Measurements from ENCODE around the gene PCSK4.
"Not testable (repeated sequence)": the region's sequence is repeated elsewhere in the genome, so short reads cannot be mapped to it uniquely, and the experiment has no call there.

The PCSK4 gene

DNA sequence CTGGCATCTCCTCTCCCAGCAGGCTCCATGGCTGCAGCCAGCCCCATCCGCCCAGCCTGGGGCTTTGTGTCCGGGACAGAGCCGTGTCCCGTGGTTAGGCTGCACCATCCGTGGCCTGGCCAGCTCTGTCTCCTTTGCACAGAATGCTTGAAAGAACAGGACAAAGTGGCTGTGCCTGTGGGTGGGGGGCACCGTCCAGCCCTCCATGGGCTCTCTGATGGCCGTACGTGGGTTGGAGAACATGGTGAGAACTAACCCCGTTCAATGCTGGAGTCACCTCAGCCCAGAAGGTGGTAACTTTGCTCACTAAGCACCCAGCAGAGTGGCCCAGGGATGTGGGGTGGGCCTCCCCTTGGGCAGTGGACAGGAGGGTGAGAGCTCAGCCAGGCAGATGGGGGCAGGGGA lies 49.1 kb downstream of the PCSK4 start:
- no peak for DNase-seq (ENCODE audit: low read depth, low spot score)
- POLR2A ChIA-PET: interaction anchor here (1.6 kb wide), 1 partner anchor 12 kb away, joined by 3 read pairs; no protein-coding TSS in a partner anchor
- no peak overlapping the region for H3K4me3 ChIP-seq (ENCODE audit: low read depth, low read length)
- CTCF ChIA-PET: interaction anchor here (1.0 to 1.3 kb wide), 3 partner anchors 13 to 173 kb away, joined by 3 read pairs; no protein-coding TSS in a partner anchor
- TF ChIP-seq, protein P1, sequence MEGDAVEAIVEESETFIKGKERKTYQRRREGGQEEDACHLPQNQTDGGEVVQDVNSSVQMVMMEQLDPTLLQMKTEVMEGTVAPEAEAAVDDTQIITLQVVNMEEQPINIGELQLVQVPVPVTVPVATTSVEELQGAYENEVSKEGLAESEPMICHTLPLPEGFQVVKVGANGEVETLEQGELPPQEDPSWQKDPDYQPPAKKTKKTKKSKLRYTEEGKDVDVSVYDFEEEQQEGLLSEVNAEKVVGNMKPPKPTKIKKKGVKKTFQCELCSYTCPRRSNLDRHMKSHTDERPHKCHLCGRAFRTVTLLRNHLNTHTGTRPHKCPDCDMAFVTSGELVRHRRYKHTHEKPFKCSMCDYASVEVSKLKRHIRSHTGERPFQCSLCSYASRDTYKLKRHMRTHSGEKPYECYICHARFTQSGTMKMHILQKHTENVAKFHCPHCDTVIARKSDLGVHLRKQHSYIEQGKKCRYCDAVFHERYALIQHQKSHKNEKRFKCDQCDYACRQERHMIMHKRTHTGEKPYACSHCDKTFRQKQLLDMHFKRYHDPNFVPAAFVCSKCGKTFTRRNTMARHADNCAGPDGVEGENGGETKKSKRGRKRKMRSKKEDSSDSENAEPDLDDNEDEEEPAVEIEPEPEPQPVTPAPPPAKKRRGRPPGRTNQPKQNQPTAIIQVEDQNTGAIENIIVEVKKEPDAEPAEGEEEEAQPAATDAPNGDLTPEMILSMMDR (IDR thresholded peaks at IDR 0.05; ENCODE audit: insufficient read depth, low read length, missing control alignments): no peak

DNA sequence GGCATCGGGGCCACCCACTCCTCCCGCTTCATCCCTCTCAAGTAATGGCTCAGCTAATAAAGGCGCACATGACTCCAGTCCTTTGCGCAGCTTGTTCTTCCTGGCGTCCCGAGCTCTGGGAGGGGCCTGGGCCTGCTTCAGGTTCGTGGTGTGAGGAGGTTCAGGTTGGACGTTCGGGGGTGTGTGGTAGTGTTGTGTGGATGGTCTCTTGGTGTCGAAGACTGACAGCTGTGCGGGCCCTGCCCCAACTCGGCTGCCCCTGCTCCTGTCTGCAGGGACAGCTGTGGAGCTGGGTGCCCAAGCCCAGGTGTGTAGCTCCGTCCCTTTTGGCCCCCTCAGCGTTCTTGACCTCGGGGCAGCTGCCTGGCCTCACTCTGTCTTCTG lies 49.7 kb downstream of the PCSK4 start:
- TF ChIP-seq, protein P1 (IDR thresholded peaks at IDR 0.05; ENCODE audit: insufficient read depth, low read length, missing control alignments): no peak
- no peak overlapping the region; the same call in 1 of the 2 replicates for H3K4me3 ChIP-seq (ENCODE audit: low read depth, low read length)
- no peak for DNase-seq (ENCODE audit: low read depth, low spot score)
- CTCF ChIA-PET: interaction anchor here (1.0 to 1.6 kb wide), 3 partner anchors 13 to 173 kb away, joined by 3 to 4 read pairs (median 3); no protein-coding TSS in a partner anchor
- POLR2A ChIA-PET: interaction anchor here (1.6 kb wide), 1 partner anchor 13 kb away, joined by 3 read pairs; no protein-coding TSS in a partner anchor

DNA sequence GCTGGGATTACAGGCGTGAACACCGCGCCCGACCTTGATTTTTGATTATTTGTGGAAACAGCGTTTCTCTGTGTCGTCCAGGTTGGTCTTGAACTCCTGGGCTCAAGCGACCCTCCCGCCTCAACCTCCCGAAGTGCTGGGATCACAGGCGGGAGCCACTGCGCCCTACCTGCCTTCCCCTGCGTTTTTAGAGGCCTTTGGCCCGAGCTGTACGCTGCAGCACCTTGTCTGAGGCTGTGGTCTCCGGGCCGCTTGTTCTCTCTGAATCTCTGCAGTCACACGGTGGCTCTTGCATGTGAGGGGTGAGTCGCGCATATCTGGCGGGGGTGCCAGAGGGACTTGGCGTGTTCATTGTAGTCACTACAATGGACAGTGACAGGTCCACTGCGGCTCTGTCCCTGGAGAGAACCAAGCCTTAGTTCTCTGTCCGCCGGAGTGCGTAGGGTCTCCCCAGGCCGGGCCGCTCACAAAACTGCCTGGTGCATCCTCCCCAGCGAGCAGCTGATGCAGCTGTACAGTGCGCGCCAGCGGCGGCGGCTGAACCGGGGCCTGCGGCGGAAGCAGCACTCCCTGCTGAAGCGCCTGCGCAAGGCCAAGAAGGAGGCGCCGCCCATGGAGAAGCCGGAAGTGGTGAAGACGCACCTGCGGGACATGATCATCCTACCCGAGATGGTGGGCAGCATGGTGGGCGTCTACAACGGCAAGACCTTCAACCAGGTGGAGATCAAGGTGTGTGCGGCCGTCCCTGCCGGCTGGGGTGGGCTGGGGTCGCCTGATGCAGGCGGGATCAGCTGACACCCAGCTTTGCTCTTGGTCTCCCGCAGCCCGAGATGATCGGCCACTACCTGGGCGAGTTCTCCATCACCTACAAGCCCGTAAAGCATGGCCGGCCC lies 50.4 kb downstream of the PCSK4 start:
- POLR2A ChIA-PET: interaction anchor here (1.6 kb wide), 1 partner anchor 13 kb away, joined by 3 read pairs; no protein-coding TSS in a partner anchor
- peak overlapping the region; percentile 89 for H3K4me3 ChIP-seq (ENCODE audit: low read depth, low read length)
- not testable (repeated sequence) for DNase-seq (ENCODE audit: low read depth, low spot score)
- CTCF ChIA-PET: interaction anchor here (0.6 to 1.6 kb wide), 4 partner anchors 12 to 172 kb away, joined by 3 to 4 read pairs (median 3); no protein-coding TSS in a partner anchor

DNA sequence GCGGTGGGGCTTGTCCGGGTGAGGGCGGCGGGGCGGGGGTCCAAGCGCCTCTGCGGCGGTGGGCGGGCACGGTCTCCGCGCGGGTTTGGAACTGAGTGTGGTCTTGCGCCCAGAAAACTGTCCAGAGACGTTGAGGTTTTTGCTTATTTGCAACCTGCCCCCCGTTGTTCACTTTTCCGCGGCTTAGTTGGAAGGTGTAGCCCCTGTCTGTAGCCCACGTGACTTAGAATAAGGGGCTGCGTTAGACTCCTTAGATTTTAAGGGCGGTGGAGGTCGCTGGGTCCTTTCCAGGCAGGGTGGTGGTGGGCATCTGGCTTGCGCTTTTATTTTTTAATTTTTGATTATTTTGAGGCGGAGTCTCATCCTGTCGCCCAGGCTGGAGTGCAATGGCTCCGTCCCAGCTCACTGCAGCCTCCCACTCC lies 51.2 kb downstream of the PCSK4 start:
- ChIA-PET CTCF (interaction anchor here (0.6 to 1.6 kb wide), 2 partner anchors 16 to 160 kb away, joined by 3 to 4 read pairs; no protein-coding TSS in a partner anchor), POLR2A (interaction anchor here (0.7 kb wide), 1 partner anchor 22 kb away, joined by 3 read pairs; no protein-coding TSS in a partner anchor)
- no peak for DNase-seq (ENCODE audit: low read depth, low spot score)
- TF ChIP-seq, protein P1 (IDR thresholded peaks at IDR 0.05; ENCODE audit: insufficient read depth, low read length, missing control alignments): no peak
- peak overlapping the region; percentile 89 for H3K4me3 ChIP-seq (ENCODE audit: low read depth, low read length)

DNA sequence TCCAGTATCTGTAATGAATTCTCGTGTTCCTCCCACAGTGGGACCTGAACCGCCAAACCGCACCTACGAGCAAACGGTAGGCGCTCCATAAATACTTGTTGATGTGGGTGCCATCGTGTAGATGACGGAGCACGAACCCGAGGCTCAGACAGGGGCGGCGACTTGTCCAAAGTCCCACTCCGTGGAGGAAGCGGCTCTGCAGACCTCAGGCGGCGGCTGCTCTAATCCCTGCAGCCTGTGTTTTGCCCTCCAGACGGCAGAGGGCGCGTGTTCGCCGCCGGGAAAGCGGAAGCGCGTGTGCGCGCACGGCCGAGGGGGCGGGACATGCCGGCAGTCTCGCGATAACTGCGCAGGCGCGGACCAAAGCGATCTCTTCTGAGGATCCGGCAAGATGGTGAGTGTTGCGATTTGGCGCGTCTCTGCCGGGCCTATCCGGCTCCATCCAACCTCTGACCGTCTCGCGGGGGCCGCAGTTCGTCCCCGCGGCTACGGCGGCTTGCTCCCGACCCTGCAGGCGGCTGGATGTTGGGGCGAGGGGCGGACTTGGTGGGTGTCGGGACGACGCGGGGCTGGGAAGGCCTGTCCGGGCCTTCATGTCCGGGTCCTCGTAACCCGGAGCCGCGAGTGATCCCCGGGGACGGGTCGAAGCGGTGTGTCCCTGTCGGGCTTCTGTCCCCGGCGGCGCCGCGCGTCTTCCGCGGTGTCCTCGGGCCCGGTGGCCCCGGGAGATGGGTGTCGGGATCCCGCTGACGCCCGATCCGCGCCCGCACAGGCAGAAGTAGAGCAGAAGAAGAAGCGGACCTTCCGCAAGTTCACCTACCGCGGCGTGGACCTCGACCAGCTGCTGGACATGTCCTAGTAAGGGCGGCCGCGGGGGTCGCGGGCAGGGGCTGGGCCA lies 51.9 kb downstream of the PCSK4 start, which contains the start of gene RPS15:
Gene RPS15, plus strand, starts transcription at position 362 of the 898 bp plus-strand sequence. Its CDS starts 30 bp downstream, at position 392.
- peak within 1 kb of the TSS; percentile 89 for H3K4me3 ChIP-seq (ENCODE audit: low read depth, low read length)
- TF ChIP-seq, protein P1 (IDR thresholded peaks at IDR 0.05; ENCODE audit: insufficient read depth, low read length, missing control alignments): peak; percentile 98
- ChIA-PET CTCF (interaction anchor here (0.8 to 2.1 kb wide), 13 partner anchors 9 to 194 kb away, joined by 3 to 10 read pairs (median 5); no protein-coding TSS in a partner anchor), POLR2A (interaction anchor here (0.7 kb wide), 1 partner anchor 21 kb away, joined by 3 read pairs; no protein-coding TSS in a partner anchor)
- DNase-seq (ENCODE audit: low read depth, low spot score): peak; percentile 61

DNA sequence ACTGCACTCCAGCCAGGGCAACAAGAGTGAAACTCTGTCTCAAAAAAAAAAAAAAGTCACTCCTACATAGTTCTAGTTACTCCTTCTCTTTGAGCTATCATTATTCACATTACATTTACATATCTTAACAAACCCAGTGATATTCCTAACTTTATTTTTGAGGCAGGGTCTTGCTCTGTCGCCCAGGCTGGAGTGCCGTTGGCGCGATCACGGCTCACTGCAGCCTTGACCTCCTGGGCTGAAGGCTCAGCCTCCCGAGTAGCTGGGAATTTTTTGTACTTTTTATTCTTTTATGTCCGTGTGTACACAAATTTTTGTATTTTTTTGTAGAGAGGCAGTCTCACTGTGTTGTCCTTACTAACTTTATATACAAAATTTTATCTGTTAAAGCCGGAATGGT lies 52.5 kb downstream of the PCSK4 start:
- POLR2A ChIA-PET: no interaction called here

More for the DNA sequence above, 52.5 kb downstream of the PCSK4 start:
- CTCF ChIA-PET: interaction anchor here (0.8 to 2.1 kb wide), 18 partner anchors 9 to 194 kb away, joined by 3 to 10 read pairs (median 4); no protein-coding TSS in a partner anchor
- DNase-seq (ENCODE audit: low read depth, low spot score): no peak
- TF ChIP-seq, protein P1 (IDR thresholded peaks at IDR 0.05; ENCODE audit: insufficient read depth, low read length, missing control alignments): no peak
- no peak overlapping the region for H3K4me3 ChIP-seq (ENCODE audit: low read depth, low read length)
